ENCODE data around the gene IQGAP3.

- TF ChIP-seq CTCF (IDR thresholded peaks at IDR 0.05) (no peak), POLR2A (IDR thresholded peaks at IDR 0.05) (no peak)
These were observed 87.8 kb downstream of the IQGAP3 start for GRCh38 chr1:156484480-156485058.
